Neural cell (in vitro differentiated cells): ENCODE results near the gene TOP3A. TPM values are rescaled to one million over a fixed set of nuclear protein-coding genes. Genes with fewer than 3 reads are reported as not detected.

Experiments used
- H2AFZ ChIP-seq: fragments of 200-600, 300-800 bp; sonication (generic), shearing (Covaris generic); 2 replicates; pipeline ENCODE4 v1.6.0; 2014; ENCODE audit warnings: low read depth, mild to moderate bottlenecking, antibody characterized with exemption, low read length, moderate library complexity
- H3F3A ChIP-seq: fragments of 200-600 bp; shearing (Covaris generic); 2 replicates; pipeline ENCODE4 v1.6.1; 2016; ENCODE audit warnings: mild to moderate bottlenecking, moderate library complexity, mixed read lengths, antibody characterized with exemption, low read length; ENCODE audit not compliant: insufficient read depth, poor library complexity, severe bottlenecking
- H3K27ac ChIP-seq: fragments of 200-600, 300-800 bp; sonication (generic), shearing (Covaris generic); 2 replicates; pipeline ENCODE4 v1.5.1; 2014; ENCODE audit warnings: mild to moderate bottlenecking, low read length, moderate library complexity
- H3K27me3 ChIP-seq: fragments of 300-800, 200-600 bp; sonication (generic), shearing (Covaris generic); 2 replicates; pipeline ENCODE4 v1.6.0; 2014; ENCODE audit warnings: mild to moderate bottlenecking, low read depth, low read length, moderate library complexity; ENCODE audit not compliant: insufficient read depth
- H3K36me3 ChIP-seq: fragments of 300-800, 200-600 bp; sonication (generic), shearing (Covaris generic); 2 replicates; pipeline ENCODE4 v1.5.1; 2014; ENCODE audit warnings: mild to moderate bottlenecking, antibody characterized with exemption, low read length, moderate library complexity; ENCODE audit not compliant: insufficient read depth
- H3K4me2 ChIP-seq: fragments of 300-800, 200-600 bp; sonication (generic), shearing (Covaris generic); 2 replicates; pipeline ENCODE4 v1.6.0; 2014; ENCODE audit warnings: mild to moderate bottlenecking, low read length
- H3K4me3 ChIP-seq: fragments of 300-800, 200-600 bp; sonication (generic), shearing (Covaris generic); 2 replicates; pipeline ENCODE4 v1.5.1; 2014; ENCODE audit warnings: mild to moderate bottlenecking, low read length, moderate library complexity
- H3K79me2 ChIP-seq: fragments of 200-600 bp; shearing (Covaris generic); replicated peaks from 2 replicates; pipeline ENCODE4 v1.6.0; 2014; ENCODE audit warnings: mild to moderate bottlenecking, low read length, moderate library complexity; ENCODE audit not compliant: insufficient read depth
- H3K9ac ChIP-seq: fragments of 300-800, 200-600 bp; sonication (generic), shearing (Covaris generic); 2 replicates; pipeline ENCODE4 v1.6.1; 2016; ENCODE audit warnings: mild to moderate bottlenecking, low read length, mixed read lengths
- H3K9me2 ChIP-seq: fragments of 200-600 bp; shearing (Covaris generic); 2 replicates; pipeline ENCODE4 v1.6.1; 2016; ENCODE audit warnings: mild to moderate bottlenecking, low read length, mixed read lengths; ENCODE audit not compliant: insufficient read depth
- H3K9me3 ChIP-seq: fragments of 200-600, 300-800 bp; sonication (generic), shearing (Covaris generic); 2 replicates; pipeline ENCODE4 v1.6.1; 2016; ENCODE audit warnings: mild to moderate bottlenecking, mixed run types, low read length, moderate library complexity, mixed read lengths
- H4K20me1 ChIP-seq: fragments of 200-600 bp; shearing (Covaris generic); 2 replicates; pipeline ENCODE4 v1.6.1; 2016; ENCODE audit warnings: mild to moderate bottlenecking, mixed run types; ENCODE audit not compliant: insufficient read depth
- EP300 ChIP-seq: fragments of 450-650 bp; conservative IDR thresholded peaks from 2 replicates; pipeline ENCODE4 v1.6.1; 2014; ENCODE audit warnings: antibody characterized with exemption, mild to moderate bottlenecking, moderate library complexity; ENCODE audit not compliant: poor library complexity, severe bottlenecking
- EZH2 ChIP-seq: fragments of 200-600, 300-800 bp; shearing (Covaris generic), sonication (generic); IDR thresholded peaks from 2 replicates; pipeline ENCODE4 v1.6.1; 2014; ENCODE audit warnings: antibody characterized with exemption, low read length, borderline replicate concordance, mild to moderate bottlenecking; ENCODE audit not compliant: insufficient read depth, poor library complexity, severe bottlenecking
- MXI1 ChIP-seq: fragments of 450-650 bp; conservative IDR thresholded peaks from 2 replicates; pipeline ENCODE4 v1.6.1; 2014; ENCODE audit warnings: antibody characterized with exemption, mild to moderate bottlenecking; ENCODE audit not compliant: poor library complexity, severe bottlenecking
- POLR2AphosphoS5 ChIP-seq: IDR thresholded peaks from 2 replicates; pipeline ENCODE4 v1.6.1; 2012
- RAD21 ChIP-seq: fragments of 450-650 bp; conservative IDR thresholded peaks from 2 replicates; pipeline ENCODE4 v1.6.1; 2014; ENCODE audit warnings: antibody characterized with exemption, mild to moderate bottlenecking, moderate library complexity
- SMC3 ChIP-seq: fragments of 450-650 bp; conservative IDR thresholded peaks from 2 replicates; pipeline ENCODE4 v1.6.1; 2014; ENCODE audit warnings: antibody characterized with exemption, mild to moderate bottlenecking, moderate library complexity; ENCODE audit not compliant: poor library complexity
- TAF1 ChIP-seq: IDR thresholded peaks from 2 replicates; pipeline ENCODE4 v1.6.1; 2012; ENCODE audit warnings: low read depth
- polyA plus RNA-seq: library from polyadenylated mRNA; depleted of rRNA; stranded (reverse); fragments of >200 nt; gene quantifications from 2 replicates; pipeline ENCODE4 v1.2.3, GENCODE V29; 2014
- TF ChIP-seq, protein P1 (sequence below): fragments of 450-650 bp; IDR thresholded peaks from 2 replicates; pipeline ENCODE4 v1.5.1; 2014; ENCODE audit warnings: antibody characterized with exemption, mild to moderate bottlenecking, moderate library complexity; ENCODE audit not compliant: poor library complexity, severe bottlenecking
- TF ChIP-seq, protein P2 (sequence below): IDR thresholded peaks from 2 replicates; pipeline ENCODE4 v1.6.1; 2012; ENCODE audit warnings: borderline replicate concordance

The TOP3A gene
- polyA plus RNA-seq, 1 donor from 2014 or later = 31.9 TPM

DNA sequence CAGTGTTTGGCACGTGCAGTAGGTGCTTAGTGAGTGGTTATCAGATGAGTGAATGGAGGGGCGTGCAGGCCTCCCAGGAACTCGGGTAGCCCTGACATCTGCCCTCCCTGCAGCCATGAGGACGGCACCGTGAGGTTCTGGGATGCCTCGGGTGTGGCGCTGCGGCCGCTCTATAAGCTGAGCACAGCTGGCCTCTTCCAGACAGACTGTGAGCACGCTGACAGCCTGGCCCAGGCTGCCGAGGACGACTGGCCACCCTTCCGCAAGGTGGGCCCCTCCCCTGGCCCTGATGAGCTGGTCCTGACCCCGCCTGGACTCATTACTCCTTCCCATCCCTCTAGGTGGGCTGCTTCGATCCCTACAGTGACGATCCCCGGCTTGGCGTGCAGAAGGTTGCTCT, 78.3 kb downstream of the TOP3A start:
- no peak overlapping the region for H3K4me2 ChIP-seq
- peaks cover 2% of the 10 kb centered on the region for H3K36me3 ChIP-seq
- H3K9me3 ChIP-seq = no peaks in the 10 kb centered on the region
- no peaks in the 10 kb centered on the region for H3K27me3 ChIP-seq
- TF ChIP-seq EP300 (no peak), POLR2AphosphoS5 (no peak), MXI1 (no peak)
- TF ChIP-seq, protein P1, sequence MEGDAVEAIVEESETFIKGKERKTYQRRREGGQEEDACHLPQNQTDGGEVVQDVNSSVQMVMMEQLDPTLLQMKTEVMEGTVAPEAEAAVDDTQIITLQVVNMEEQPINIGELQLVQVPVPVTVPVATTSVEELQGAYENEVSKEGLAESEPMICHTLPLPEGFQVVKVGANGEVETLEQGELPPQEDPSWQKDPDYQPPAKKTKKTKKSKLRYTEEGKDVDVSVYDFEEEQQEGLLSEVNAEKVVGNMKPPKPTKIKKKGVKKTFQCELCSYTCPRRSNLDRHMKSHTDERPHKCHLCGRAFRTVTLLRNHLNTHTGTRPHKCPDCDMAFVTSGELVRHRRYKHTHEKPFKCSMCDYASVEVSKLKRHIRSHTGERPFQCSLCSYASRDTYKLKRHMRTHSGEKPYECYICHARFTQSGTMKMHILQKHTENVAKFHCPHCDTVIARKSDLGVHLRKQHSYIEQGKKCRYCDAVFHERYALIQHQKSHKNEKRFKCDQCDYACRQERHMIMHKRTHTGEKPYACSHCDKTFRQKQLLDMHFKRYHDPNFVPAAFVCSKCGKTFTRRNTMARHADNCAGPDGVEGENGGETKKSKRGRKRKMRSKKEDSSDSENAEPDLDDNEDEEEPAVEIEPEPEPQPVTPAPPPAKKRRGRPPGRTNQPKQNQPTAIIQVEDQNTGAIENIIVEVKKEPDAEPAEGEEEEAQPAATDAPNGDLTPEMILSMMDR = no peak
- no peaks in the 10 kb centered on the region for H3F3A ChIP-seq
- no peaks in the 10 kb centered on the region for H4K20me1 ChIP-seq
- H2AFZ ChIP-seq = no peak overlapping the region
- H3K79me2 ChIP-seq = no peaks in the 10 kb centered on the region
- no peak overlapping the region for H3K27ac ChIP-seq
- no peak overlapping the region for H3K4me3 ChIP-seq
- H3K9me2 ChIP-seq = no peaks in the 10 kb centered on the region
- no peak overlapping the region for H3K9ac ChIP-seq

DNA sequence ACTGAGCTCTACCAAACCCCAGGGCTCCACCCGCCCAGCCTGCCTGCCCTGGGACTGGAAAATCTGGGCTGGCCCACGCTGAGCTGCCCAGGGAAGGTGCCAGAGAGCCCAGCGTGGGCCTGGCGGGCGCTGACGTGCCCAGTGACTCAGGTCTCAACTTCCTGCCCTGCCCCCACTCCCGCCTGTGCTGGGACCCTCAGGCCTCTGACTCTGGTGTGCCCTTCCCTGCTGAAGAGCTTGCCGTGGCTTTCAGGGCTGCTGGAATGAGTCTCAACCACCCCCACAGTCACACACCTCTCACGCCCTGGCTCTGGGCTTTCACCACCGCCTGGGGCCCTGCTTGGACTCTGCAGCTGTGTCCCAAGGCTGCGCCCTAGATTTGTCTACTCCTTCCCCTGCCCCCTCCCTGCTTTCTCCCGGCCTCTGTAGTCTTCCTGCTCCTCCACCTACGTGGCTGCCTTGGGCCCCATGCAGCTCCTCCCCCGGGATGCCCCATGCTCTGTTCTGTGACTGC, 79.0 kb downstream of the TOP3A start:
- peaks cover 5% of the 10 kb centered on the region for H3K79me2 ChIP-seq
- no peak overlapping the region for H3K4me3 ChIP-seq
- H3F3A ChIP-seq = no peaks in the 10 kb centered on the region
- no peak overlapping the region for H3K9ac ChIP-seq
- H3K9me3 ChIP-seq = no peaks in the 10 kb centered on the region
- H4K20me1 ChIP-seq = no peaks in the 10 kb centered on the region
- no peak overlapping the region for H3K4me2 ChIP-seq
- TF ChIP-seq EP300 (no peak), EZH2 (no peak)
- TF ChIP-seq, protein P2, sequence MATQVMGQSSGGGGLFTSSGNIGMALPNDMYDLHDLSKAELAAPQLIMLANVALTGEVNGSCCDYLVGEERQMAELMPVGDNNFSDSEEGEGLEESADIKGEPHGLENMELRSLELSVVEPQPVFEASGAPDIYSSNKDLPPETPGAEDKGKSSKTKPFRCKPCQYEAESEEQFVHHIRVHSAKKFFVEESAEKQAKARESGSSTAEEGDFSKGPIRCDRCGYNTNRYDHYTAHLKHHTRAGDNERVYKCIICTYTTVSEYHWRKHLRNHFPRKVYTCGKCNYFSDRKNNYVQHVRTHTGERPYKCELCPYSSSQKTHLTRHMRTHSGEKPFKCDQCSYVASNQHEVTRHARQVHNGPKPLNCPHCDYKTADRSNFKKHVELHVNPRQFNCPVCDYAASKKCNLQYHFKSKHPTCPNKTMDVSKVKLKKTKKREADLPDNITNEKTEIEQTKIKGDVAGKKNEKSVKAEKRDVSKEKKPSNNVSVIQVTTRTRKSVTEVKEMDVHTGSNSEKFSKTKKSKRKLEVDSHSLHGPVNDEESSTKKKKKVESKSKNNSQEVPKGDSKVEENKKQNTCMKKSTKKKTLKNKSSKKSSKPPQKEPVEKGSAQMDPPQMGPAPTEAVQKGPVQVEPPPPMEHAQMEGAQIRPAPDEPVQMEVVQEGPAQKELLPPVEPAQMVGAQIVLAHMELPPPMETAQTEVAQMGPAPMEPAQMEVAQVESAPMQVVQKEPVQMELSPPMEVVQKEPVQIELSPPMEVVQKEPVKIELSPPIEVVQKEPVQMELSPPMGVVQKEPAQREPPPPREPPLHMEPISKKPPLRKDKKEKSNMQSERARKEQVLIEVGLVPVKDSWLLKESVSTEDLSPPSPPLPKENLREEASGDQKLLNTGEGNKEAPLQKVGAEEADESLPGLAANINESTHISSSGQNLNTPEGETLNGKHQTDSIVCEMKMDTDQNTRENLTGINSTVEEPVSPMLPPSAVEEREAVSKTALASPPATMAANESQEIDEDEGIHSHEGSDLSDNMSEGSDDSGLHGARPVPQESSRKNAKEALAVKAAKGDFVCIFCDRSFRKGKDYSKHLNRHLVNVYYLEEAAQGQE = no peak
- no peak overlapping the region for H2AFZ ChIP-seq
- H3K36me3 ChIP-seq = no peaks in the 10 kb centered on the region
- no peaks in the 10 kb centered on the region for H3K9me2 ChIP-seq
- H3K27ac ChIP-seq = no peak overlapping the region
- no peaks in the 10 kb centered on the region for H3K27me3 ChIP-seq

DNA sequence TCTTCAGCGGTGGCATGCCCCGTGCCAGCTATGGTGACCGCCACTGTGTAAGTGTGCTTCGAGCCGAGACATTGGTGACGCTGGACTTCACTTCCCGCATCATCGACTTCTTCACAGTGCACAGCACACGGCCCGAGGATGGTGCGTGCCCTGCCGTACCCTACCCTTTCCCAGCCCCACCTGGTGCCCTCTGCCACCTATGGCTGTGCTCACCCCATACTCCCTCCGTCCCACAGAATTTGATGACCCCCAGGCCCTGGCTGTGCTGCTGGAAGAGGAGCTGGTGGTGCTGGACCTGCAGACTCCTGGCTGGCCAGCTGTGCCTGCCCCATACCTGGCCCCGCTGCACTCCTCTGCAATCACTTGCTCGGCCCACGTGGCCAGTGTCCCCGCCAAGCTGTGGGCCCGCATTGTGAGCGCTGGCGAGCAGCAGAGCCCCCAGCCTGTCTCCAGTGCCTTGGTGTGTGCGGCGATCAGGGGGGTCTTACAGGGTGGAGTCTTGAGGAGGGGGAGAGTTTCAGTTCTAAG, 79.9 kb downstream of the TOP3A start:
- Histone ChIP-seq H3K4me2 (no peak overlapping the region), H3K9me3 (no peaks in the 10 kb centered on the region), H3K9ac (no peak overlapping the region), H3F3A (no peaks in the 10 kb centered on the region), H3K79me2 (peaks cover 10% of the 10 kb centered on the region), H3K9me2 (no peaks in the 10 kb centered on the region), H3K27ac (no peak overlapping the region), H3K36me3 (no peaks in the 10 kb centered on the region), H3K27me3 (no peaks in the 10 kb centered on the region), H3K4me3 (no peak overlapping the region), H4K20me1 (no peaks in the 10 kb centered on the region), H2AFZ (no peak overlapping the region)
- TF ChIP-seq MXI1 = no peak
- no peak for TF ChIP-seq RAD21
- TF ChIP-seq, protein P1 = no peak
- TF ChIP-seq, protein P2 = no peak
- TF ChIP-seq SMC3 = no peak
- TF ChIP-seq POLR2AphosphoS5 = no peak
- TF ChIP-seq EZH2 = no peak
- no peak for TF ChIP-seq EP300
- TF ChIP-seq TAF1 = no peak
